Measurements from ENCODE around the gene DNASE1L3. TPM values are rescaled to one million over a fixed set of nuclear protein-coding genes. Genes with fewer than 3 reads are reported as not detected.

DNASE1L3 gene
- total RNA-seq, 1 donor from 2014 or later: 125 TPM

DNA sequence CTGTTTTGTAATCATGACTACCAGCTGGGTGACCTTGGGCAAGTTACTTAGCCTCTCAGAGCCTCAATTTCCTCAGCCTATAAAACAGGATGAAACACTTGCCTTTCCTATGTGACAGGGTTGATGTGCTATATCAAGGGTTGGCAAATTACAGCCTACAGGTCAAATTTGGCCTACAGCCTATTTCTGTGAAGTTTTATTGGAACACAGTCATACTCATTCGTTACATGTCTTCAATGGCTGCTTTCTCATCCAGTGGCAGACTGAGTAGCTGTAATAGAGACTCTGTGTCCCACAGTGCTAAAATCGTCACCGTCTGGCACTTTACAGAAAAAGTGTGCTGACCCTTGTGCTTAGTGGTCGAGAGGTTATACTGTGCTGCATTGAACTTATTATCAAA lies 43.4 kb upstream of the DNASE1L3 start:
- ATAC-seq (no peak), DNase-seq (no peak)
- Histone ChIP-seq H3K9me3 (no peaks in the 10 kb centered on the region), H3K27ac (no peak overlapping the region), H3K4me3 (no peak overlapping the region), H3K27me3 (no peaks in the 10 kb centered on the region), H3K36me3 (peaks cover 16% of the 10 kb centered on the region), H3K4me1 (no peaks in the 10 kb centered on the region)
- intact Hi-C loops (cut with DNase I): no loop called here
- TF ChIP-seq, protein P1, sequence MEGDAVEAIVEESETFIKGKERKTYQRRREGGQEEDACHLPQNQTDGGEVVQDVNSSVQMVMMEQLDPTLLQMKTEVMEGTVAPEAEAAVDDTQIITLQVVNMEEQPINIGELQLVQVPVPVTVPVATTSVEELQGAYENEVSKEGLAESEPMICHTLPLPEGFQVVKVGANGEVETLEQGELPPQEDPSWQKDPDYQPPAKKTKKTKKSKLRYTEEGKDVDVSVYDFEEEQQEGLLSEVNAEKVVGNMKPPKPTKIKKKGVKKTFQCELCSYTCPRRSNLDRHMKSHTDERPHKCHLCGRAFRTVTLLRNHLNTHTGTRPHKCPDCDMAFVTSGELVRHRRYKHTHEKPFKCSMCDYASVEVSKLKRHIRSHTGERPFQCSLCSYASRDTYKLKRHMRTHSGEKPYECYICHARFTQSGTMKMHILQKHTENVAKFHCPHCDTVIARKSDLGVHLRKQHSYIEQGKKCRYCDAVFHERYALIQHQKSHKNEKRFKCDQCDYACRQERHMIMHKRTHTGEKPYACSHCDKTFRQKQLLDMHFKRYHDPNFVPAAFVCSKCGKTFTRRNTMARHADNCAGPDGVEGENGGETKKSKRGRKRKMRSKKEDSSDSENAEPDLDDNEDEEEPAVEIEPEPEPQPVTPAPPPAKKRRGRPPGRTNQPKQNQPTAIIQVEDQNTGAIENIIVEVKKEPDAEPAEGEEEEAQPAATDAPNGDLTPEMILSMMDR (IDR thresholded peaks at IDR 0.05): no peak

DNA sequence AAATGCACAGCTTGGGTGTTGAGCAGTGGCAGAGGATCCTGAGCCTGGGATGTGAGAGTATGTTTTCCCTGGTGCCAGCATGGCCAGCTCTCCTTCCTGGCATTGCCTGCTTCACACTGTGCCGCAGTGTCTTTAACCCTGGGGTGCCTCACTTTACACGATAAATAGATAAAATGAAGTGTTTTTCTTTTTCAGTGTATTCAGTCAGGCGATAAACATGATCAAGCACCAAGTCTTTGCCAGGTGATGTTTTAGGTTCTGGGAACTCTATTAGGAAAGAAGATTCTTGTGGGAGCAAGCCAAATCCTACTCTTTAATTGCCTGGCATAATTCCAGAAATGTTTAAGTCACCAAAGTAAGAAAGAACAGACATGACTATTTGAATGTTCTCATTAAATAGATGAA lies 40.9 kb upstream of the DNASE1L3 start:
- DNase-seq: no peak

DNA sequence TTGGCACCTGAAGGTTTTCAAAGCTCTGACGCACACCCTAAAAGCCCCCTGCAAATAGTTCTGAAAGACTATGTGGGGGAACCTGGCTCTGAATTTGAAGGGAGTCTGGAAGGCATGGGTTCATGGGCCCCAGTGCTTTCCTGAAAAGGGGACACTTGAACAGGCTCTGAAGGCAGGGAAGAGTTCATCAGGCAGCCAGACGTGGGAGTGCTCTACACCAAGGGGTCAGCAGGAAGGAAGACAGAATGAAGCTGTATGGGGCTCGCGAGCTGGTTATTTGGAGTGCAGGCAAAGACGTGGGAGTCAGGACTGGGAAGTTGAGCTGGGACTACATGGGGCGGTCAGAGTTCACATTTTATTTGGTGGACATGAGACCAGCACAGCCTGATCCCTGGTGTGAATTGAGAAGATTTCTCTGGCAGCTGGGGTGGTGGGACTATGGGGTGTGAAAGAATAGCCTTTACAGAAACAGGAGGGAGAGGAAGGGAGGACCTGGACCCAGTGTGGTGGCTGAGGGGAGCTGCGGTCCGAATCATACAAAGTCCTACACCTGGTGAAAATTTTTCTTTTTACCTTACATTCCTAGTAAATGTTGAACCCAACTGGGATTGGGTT lies 39.4 kb upstream of the DNASE1L3 start:
- peak; percentile 67 for ATAC-seq
- H3K9me3 ChIP-seq: no peaks in the 10 kb centered on the region
- no peak overlapping the region for H3K27ac ChIP-seq
- no peaks in the 10 kb centered on the region for H3K36me3 ChIP-seq
- TF ChIP-seq, protein P1 (IDR thresholded peaks at IDR 0.05): no peak
- intact Hi-C loops (cut with DNase I): no loop called here
- H3K27me3 ChIP-seq: no peaks in the 10 kb centered on the region
- no peak overlapping the region for H3K4me3 ChIP-seq
- DNase-seq: no peak
- peaks cover 3% of the 10 kb centered on the region for H3K4me1 ChIP-seq

More for the DNA sequence above, 40.9 kb upstream of the DNASE1L3 start:
- Histone ChIP-seq H3K27me3 (no peaks in the 10 kb centered on the region), H3K4me3 (no peak overlapping the region), H3K9me3 (no peaks in the 10 kb centered on the region), H3K27ac (no peak overlapping the region), H3K36me3 (no peaks in the 10 kb centered on the region), H3K4me1 (peaks cover 3% of the 10 kb centered on the region)
- no peak for ATAC-seq
- intact Hi-C loops (cut with DNase I): no loop called here
- TF ChIP-seq, protein P1 (IDR thresholded peaks at IDR 0.05): no peak

DNA sequence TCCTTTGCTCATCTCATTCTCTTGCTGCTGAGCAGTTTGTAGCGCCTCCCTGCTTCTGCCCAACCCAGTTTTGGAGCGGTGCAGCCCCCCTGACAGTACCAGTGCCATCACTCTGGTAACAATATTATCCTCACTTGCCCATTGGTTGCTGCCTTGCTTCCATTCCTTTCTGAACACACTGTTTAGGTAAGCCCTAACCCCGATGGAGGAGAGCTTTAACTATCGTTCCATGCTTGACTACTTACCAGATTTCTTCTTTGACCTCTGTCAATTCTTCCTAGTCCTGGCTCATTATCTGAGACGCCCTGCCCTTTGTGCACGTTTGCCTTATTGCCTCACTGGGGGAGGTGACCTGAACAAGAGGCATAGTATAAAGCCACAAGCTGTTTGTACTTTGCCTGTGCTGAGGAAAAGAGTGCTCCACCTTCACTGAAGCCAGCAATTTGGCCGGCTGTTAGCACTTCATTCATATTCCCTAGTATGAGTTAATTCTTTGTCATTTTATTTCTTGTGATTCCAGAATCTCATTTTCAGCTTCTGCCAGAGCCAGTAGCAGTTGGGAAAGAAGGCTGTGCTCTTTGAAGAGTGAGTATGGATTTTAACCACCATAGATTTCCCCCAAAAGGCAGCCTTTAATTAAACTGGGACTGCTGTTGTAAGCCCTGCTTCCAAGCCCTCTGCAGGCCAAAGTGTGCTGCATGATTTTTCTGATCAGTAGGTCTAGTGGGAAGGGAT lies 38.8 kb upstream of the DNASE1L3 start:
- Histone ChIP-seq H3K36me3 (no peaks in the 10 kb centered on the region), H3K27ac (no peak overlapping the region), H3K4me3 (no peak overlapping the region), H3K4me1 (peaks cover 3% of the 10 kb centered on the region), H3K9me3 (no peaks in the 10 kb centered on the region), H3K27me3 (no peaks in the 10 kb centered on the region)
- ATAC-seq: peak; percentile 74
- intact Hi-C loops (cut with DNase I): no loop called here
- TF ChIP-seq, protein P1 (IDR thresholded peaks at IDR 0.05): no peak
- DNase-seq: no peak

DNA sequence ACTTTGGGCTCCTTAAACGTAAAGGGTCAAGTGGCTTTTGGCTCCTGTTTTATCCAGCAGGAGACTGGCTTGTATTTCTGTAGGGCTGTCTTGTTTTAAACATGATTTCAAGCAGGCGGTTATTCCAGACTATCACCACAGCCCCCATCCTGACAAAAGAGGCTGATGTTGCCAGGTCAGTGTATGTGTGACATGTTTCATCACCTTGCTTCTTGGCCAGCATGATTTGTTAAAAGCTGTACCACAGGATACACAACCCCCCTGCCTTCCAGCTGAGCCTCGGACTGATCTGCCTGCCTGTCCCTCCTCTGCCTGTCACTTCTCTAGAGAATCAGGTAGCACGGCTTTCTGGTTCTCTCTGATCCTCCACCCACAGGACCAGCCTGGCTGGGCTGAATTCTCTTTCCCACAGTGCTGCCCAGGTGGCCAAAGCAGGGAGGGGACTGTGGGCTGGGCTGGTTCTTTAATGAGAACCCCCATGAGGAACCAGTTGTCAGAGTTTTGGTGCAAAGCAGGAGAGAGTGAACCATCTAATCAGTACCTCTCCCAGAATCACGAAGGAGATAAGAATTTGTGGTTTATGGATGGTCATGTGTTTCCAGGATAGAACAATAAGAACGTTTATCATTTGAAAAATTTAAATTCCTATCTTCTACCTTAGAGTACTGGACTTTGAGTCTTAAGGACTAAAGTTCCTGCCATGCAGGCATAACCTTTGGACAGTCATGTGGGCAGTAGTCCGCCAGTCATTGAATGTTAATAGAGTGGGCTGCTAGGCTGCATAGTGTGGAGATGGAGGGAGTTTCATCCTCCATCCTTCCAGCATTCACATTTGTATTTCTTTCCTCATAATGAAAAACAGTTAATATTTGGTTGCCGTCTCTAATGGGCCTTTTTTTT lies 35.6 kb upstream of the DNASE1L3 start:
- Histone ChIP-seq H3K27me3 (no peaks in the 10 kb centered on the region), H3K27ac (no peak overlapping the region), H3K4me1 (peaks cover 3% of the 10 kb centered on the region), H3K9me3 (no peaks in the 10 kb centered on the region), H3K36me3 (no peaks in the 10 kb centered on the region), H3K4me3 (no peak overlapping the region)
- no peak for ATAC-seq
- DNase-seq: no peak
- intact Hi-C loops (cut with DNase I): no loop called here
- TF ChIP-seq, protein P1 (IDR thresholded peaks at IDR 0.05): no peak
